ENCODE data around the gene PEA15.
A peak's percentile ranks its signal among the peaks of the same experiment; 100 is the strongest.

PEA15 gene

DNA sequence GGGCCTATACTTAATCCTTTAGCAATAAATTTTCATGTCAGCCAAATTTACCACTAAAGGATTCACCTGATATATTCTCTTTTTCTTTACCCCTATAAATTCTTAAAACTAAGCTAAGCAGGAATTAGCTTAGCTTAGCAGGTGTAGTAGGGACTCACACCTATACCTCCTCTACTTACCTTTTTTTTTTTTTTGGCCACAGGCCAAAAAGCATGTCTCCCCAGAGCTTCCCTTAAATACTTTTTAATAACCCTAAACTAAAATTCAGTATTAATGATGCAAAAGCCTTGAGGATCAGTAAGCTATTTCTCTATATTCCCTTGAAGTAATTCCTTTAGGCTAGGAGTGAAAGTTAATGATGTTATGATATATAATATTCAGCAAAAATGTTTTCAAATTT, 23.2 kb downstream of the PEA15 start:
- DNase-seq (ENCODE audit: extremely low spot score, insufficient read length, low read depth): no peak
- no peak for FAIRE-seq

GRCh38 chr1:160232911-160233310, 27.7 kb downstream of the PEA15 start:
- FAIRE-seq (no peak), DNase-seq (ENCODE audit: extremely low spot score, insufficient read length, low read depth) (no peak)

DNA sequence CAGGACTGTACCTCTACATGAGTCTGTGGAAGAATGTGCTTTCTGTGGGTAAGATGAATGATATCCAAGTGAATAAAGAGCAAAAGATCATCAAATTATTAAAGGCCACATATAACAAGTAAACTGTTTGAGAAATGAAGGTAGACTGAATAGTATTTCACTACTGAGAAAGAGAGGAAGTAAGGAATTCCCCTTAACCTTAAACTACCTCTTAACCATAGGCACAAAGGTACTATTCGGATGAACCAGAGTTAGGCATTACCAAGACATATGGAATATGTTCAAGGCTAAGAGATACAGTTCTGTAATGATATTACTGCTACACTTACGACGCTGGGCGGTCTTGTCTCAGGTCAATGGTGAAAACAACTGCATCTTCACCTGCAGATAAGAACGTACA, 31.6 kb downstream of the PEA15 start:
- DNase-seq (ENCODE audit: extremely low spot score, insufficient read length, low read depth) (no peak), FAIRE-seq (no peak)

DNA sequence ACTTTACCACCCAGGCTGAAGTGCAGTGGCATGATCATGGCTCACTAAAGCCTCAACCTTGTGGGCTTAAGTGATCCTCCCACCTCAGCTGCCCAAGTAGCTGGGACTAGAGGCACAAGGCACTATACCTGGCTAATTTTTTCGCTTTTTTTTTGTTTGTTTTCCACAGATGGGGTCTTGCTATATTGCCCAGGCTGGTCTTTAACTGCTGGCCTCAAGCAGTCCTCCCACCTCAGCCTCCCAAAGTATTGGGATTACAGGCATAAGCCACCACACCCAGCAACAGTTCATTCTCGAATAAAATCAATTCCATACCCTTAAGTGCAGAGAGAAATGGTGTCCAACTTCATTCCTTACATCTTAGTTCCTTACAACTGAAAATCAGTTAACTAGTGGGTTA, 32.4 kb downstream of the PEA15 start:
- no peak for FAIRE-seq

GRCh38 chr1:160238408-160238807, 33.2 kb downstream of the PEA15 start:
- no peak for DNase-seq (ENCODE audit: extremely low spot score, insufficient read length, low read depth)
- FAIRE-seq: no peak

More for the DNA sequence above, 32.4 kb downstream of the PEA15 start:
- no peak for DNase-seq (ENCODE audit: extremely low spot score, insufficient read length, low read depth)

GRCh38 chr1:160239582-160240299, 34.6 kb downstream of the PEA15 start:
- FAIRE-seq (no peak), DNase-seq (ENCODE audit: extremely low spot score, insufficient read length, low read depth) (no peak)

GRCh38 chr1:160243767-160244166, 38.6 kb downstream of the PEA15 start:
- no peak for FAIRE-seq
- no peak for DNase-seq (ENCODE audit: extremely low spot score, insufficient read length, low read depth)

DNA sequence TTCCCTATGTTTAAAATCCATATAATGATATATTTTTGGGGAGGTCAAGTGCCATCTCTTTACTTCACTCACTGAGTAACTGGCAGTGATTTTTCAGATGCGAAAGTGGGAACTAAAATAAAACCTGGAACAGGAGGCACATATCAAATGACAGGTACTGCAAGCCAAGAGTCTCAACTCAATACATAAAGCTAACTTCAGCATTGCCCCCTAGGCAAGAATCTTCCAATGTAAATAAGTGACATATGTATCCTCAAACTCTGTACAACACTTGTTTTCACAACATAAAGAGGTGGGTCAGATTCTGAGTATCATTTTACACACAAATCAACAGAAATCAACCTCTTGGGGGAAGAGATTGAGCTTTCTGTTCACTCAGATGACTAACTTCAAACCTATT, 39.0 kb downstream of the PEA15 start:
- DNase-seq (ENCODE audit: extremely low spot score, insufficient read length, low read depth) (no peak), FAIRE-seq (no peak)

DNA sequence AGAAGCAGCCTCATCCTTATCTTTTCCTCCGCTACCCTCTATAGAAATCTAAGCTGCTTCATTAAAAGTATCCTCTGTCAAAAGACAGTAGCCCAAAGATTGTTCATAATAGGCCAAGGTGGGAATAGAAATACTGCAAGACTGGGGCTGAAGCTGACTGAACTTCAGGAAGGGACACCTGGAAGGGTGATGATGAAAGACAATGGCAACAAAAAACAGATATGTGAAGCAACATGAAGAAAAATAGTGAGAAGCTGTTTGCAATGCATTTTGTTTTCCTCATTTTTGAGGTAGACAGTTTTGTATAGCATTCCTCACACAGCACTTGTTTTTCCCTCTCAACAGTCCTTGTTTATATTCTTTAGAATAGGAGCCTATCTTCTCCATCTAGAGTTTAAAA, 40.2 kb downstream of the PEA15 start:
- no peak for FAIRE-seq
- no peak for DNase-seq (ENCODE audit: extremely low spot score, insufficient read length, low read depth)

GRCh38 chr1:160247053-160247452, 41.9 kb downstream of the PEA15 start:
- FAIRE-seq: no peak

DNA sequence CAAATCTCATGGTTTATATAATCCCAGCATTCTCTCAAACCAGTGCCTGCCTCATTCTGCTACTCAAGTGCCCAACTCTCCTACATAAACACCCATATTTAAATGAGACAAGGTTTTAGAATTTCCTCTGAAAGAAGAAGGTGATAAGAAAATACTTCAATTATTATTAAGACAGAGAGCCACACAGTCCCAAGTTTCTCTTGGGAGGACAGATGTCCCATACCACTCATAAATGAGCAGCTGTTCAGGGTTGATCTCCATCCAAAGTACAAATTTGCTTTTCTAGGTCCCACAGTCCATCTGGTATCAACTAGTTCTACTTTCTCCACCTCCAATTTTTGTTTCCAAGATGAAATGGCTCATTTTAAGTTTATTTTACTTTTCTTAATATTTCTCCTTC, 45.8 kb downstream of the PEA15 start:
- DNase-seq (ENCODE audit: extremely low spot score, insufficient read length, low read depth) (no peak), FAIRE-seq (no peak)

More at GRCh38 chr1:160247053-160247452, 41.9 kb downstream of the PEA15 start:
- no peak for DNase-seq (ENCODE audit: extremely low spot score, insufficient read length, low read depth)

DNA sequence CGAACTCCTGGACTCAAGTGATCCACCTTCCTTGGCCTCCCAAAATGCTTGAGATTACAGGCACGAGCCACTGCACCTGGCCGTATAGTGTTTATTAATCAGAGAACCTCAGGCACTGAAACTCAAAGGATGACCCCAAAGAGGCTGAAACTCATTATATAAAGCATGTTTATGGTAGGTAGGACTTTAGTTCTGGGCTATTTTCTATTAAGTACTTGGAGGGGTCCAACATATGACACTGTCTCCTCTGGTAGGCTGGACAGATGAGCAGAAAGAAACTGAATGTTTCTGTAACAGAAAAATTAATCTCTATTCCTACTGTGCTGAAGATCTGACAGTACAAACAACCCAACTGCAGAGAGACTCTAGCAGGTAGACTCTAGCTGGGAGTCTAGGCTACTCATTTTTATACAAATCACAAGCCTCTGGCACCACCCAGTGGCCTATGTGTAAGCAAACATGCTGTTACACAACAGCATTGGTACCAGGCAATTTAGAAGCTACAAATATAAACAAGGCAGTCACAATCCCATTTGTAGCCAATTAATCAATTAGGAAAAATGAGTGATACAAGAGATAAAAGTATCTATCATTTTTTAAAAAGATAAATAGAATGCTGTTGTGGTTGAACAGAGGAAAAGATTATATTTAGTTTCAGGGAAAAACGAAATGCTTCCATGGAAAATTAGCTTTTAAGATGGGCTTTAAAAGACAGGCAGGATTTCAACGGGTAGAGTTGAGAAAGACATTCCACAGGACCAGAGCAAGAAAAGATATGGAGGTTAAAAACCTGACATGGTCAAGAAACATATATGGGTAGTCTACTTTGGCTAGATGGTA, 46.7 kb downstream of the PEA15 start:
- FAIRE-seq (peak; percentile 79), DNase-seq (ENCODE audit: extremely low spot score, insufficient read length, low read depth) (peak; percentile 44)

DNA sequence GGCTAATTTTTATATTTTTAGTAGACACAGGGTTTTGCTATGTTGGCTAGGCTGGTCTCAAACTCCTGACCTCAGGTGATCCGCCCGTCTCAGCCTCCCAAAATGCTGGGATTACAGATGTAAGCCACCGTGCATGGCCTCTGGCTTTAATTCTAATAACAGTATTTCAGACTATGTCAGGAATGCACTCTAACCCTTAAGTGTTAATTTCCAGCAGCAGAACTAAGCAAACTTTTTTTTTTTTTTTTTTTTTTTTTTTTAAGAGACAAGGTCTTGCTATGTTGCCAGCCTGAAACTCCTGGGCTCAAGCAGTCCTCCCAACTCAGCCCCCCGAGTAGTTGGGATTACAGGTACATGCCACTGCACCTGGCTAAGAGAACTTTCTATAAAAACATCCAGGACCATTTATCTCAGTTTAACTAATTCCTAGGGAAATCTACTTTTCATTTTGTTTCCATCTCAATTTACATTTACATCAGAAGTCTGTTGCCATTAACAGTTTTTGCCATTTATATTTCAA, 50.7 kb downstream of the PEA15 start:
- FAIRE-seq (no peak), DNase-seq (ENCODE audit: extremely low spot score, insufficient read length, low read depth) (no peak)

DNA sequence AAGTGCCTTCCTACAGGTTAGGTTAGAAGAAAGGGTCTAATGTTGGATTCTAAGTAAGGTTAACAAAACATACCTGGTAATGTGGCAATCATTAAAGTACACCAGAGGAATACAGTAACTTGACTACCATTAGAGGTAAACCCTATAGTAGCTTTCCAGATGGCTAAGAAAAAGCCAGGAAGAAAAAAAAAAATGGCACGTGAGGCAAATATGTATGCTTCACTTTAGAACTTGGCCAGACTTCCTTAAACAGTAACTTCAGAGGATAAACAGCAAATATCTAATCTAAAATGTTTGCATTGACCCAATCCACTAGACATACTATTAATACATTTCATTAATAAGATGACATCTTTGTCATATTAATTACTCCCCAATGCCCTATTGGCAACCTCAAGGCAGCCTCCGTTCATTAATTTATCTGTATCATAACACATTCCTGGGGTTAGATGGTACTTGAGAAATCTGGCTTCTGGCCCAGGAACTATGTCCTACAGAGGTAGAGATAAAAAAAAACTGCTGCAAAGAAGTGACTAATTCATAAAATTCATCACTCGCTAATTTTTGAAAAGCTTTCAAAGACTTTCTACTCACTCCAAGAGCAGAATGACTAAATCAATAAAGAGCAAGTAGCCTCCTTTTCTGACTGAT, 51.3 kb downstream of the PEA15 start:
- FAIRE-seq: no peak
- DNase-seq (ENCODE audit: extremely low spot score, insufficient read length, low read depth): no peak

- FAIRE-seq: no peak
- no peak for DNase-seq (ENCODE audit: extremely low spot score, insufficient read length, low read depth)
Observed at GRCh38 chr1:160257411-160258015, 52.3 kb downstream of the PEA15 start.

- DNase-seq (ENCODE audit: extremely low spot score, insufficient read length, low read depth): no peak
- no peak for FAIRE-seq
Observed at GRCh38 chr1:160258177-160258798, 53.1 kb downstream of the PEA15 start.

GRCh38 chr1:160260406-160261382, 55.5 kb downstream of the PEA15 start:
- DNase-seq (ENCODE audit: extremely low spot score, insufficient read length, low read depth): no peak
- FAIRE-seq: no peak

- DNase-seq (ENCODE audit: extremely low spot score, insufficient read length, low read depth): no peak
- FAIRE-seq: peak; percentile 80
Observed at GRCh38 chr1:160261556-160261892, 56.3 kb downstream of the PEA15 start.
